ENCODE data around the gene KIRREL2. TPM values are rescaled to one million over a fixed set of nuclear protein-coding genes. Genes with fewer than 3 reads are reported as not detected.

Gene KIRREL2
- under 1 TPM in 2 of 4 donors, not detected in 2; 0.10 to 0.62 TPM for polyA plus RNA-seq
- long read RNA-seq, donor 1, partial matches to known transcripts, result 0 of 1 reads
- long read RNA-seq, donor 1, other reads (novel, unspliced or antisense), result 0 of 1 reads
- long read RNA-seq, donor 2, result 0 reads
- long read RNA-seq, donor 3, result 0 reads
- long read RNA-seq, donor 4, result 0 reads
- long read RNA-seq, donor 5, result 0 reads
- long read RNA-seq, donor 6, result 0 reads
- long read RNA-seq, donor 7, result 0 reads
- long read RNA-seq, donor 8, result 0 reads
- long read RNA-seq, donor 9, result 0 reads
- long read RNA-seq, donor 10, result 0 reads

- Histone ChIP-seq H3K36me3 (ENCODE audit: control insufficient read depth in 3 of 3, insufficient read depth in 2 of 3, low read depth in 1 of 3, low read length in 3 of 3) (no peaks in the 10 kb centered on the region), H3K4me1 (ENCODE audit: control insufficient read depth in 3 of 3, insufficient read depth in 2 of 3, low read depth in 1 of 3, low read length in 2 of 3) (peaks cover 0 to 9% (median 4%) of the 10 kb centered on the region in 3 donors), H3K27me3 (ENCODE audit: control insufficient read depth in 3 of 3, insufficient read depth in 3 of 3, low read length in 3 of 3) (peaks cover 3 to 77% (median 28%) of the 10 kb centered on the region in 3 donors), H3K9me3 (ENCODE audit: control insufficient read depth in 2 of 2, insufficient read depth in 1 of 2, low read depth in 1 of 2, low read length in 1 of 2) (peaks cover 0 to 5% of the 10 kb centered on the region in 2 donors), H3K4me3 (ENCODE audit: low read depth in 1 of 3, low read length in 3 of 3) (peak within 1 kb of the TSS in 2 of 3 donors; percentile 21 to 35), H3K27ac (ENCODE audit: low read depth in 1 of 3, low read length in 2 of 3) (no peak within 1 kb of the TSS)
- WGBS, 3 donors, result 1 to 4% (median 2%) methylated on average over 37 to 42 of the region's 42 CpGs
- FAIRE-seq (no peak), DNase-seq (peak in 1 of 2 donors; percentile 53)
These were observed at the start of gene KIRREL2 for GRCh38 chr19:35856546-35857149. KIRREL2 (plus strand) TSS chr19:35856911; CDS start chr19:35857120, 209 bp downstream.

- Histone ChIP-seq H3K36me3 (ENCODE audit: control insufficient read depth in 3 of 3, insufficient read depth in 2 of 3, low read depth in 1 of 3, low read length in 3 of 3) (no peaks in the 10 kb centered on the region), H3K9me3 (ENCODE audit: control insufficient read depth in 2 of 2, insufficient read depth in 1 of 2, low read depth in 1 of 2, low read length in 1 of 2) (no peaks in the 10 kb centered on the region), H3K4me3 (ENCODE audit: low read depth in 1 of 3, low read length in 3 of 3) (no peak overlapping the region), H3K27me3 (ENCODE audit: control insufficient read depth in 3 of 3, insufficient read depth in 3 of 3, low read length in 3 of 3) (no peaks in the 10 kb centered on the region), H3K27ac (ENCODE audit: low read depth in 1 of 3, low read length in 2 of 3) (no peak overlapping the region), H3K4me1 (ENCODE audit: control insufficient read depth in 3 of 3, insufficient read depth in 2 of 3, low read depth in 1 of 3, low read length in 2 of 3) (peaks cover 0 to 10% (median 0%) of the 10 kb centered on the region in 3 donors)
- DNase-seq, result no peak
- FAIRE-seq, result no peak
- WGBS, 3 donors, result 91 to 94% (median 92%) methylated on average over 5 of the region's 5 CpGs
These were observed 49.1 kb upstream of the KIRREL2 start for GRCh38 chr19:35807633-35808032.

- H3K9me3 ChIP-seq (ENCODE audit: control insufficient read depth in 2 of 2, insufficient read depth in 1 of 2, low read depth in 1 of 2, low read length in 1 of 2), result no peaks in the 10 kb centered on the region
- FAIRE-seq (no peak), DNase-seq (no peak)
- no peaks in the 10 kb centered on the region for H3K27me3 ChIP-seq (ENCODE audit: control insufficient read depth in 3 of 3, insufficient read depth in 3 of 3, low read length in 3 of 3)
- H3K27ac ChIP-seq (ENCODE audit: low read depth in 1 of 3, low read length in 2 of 3), result no peak overlapping the region
- no peak overlapping the region for H3K4me3 ChIP-seq (ENCODE audit: low read depth in 1 of 3, low read length in 3 of 3)
- H3K36me3 ChIP-seq (ENCODE audit: control insufficient read depth in 3 of 3, insufficient read depth in 2 of 3, low read depth in 1 of 3, low read length in 3 of 3), result no peaks in the 10 kb centered on the region
- 49 to 69% (median 68%) methylated on average over 17 to 18 of the region's 18 CpGs for whole genome bisulfite sequencing, 3 donors
- peaks cover 0 to 10% (median 0%) of the 10 kb centered on the region in 3 donors for H3K4me1 ChIP-seq (ENCODE audit: control insufficient read depth in 3 of 3, insufficient read depth in 2 of 3, low read depth in 1 of 3, low read length in 2 of 3)
These were observed 45.1 kb upstream of the KIRREL2 start for GRCh38 chr19:35811317-35812219.

- FAIRE-seq, result no peak
- Histone ChIP-seq H3K4me1 (ENCODE audit: control insufficient read depth in 3 of 3, insufficient read depth in 2 of 3, low read depth in 1 of 3, low read length in 2 of 3) (peaks cover 0 to 10% (median 0%) of the 10 kb centered on the region in 3 donors), H3K36me3 (ENCODE audit: control insufficient read depth in 3 of 3, insufficient read depth in 2 of 3, low read depth in 1 of 3, low read length in 3 of 3) (no peaks in the 10 kb centered on the region), H3K27me3 (ENCODE audit: control insufficient read depth in 3 of 3, insufficient read depth in 3 of 3, low read length in 3 of 3) (no peaks in the 10 kb centered on the region), H3K27ac (ENCODE audit: low read depth in 1 of 3, low read length in 2 of 3) (no peak within 1 kb of the TSS), H3K4me3 (ENCODE audit: low read depth in 1 of 3, low read length in 3 of 3) (no peak within 1 kb of the TSS), H3K9me3 (ENCODE audit: control insufficient read depth in 2 of 2, insufficient read depth in 1 of 2, low read depth in 1 of 2, low read length in 1 of 2) (no peaks in the 10 kb centered on the region)
- WGBS, 3 donors, result 48 to 68% (median 54%) methylated on average over 26 of the region's 26 CpGs
- DNase-seq, result peak; percentile 25 to 58
These were observed 44.3 kb upstream of the KIRREL2 start, which contains the start of gene PRODH2 for GRCh38 chr19:35812220-35813042. PRODH2 (minus strand) TSS chr19:35812845; CDS start chr19:35812805, 40 bp downstream.

- 45 to 71% (median 64%) methylated on average over 11 of the region's 11 CpGs for WGBS, 3 donors
- no peaks in the 10 kb centered on the region for H3K36me3 ChIP-seq (ENCODE audit: control insufficient read depth in 3 of 3, insufficient read depth in 2 of 3, low read depth in 1 of 3, low read length in 3 of 3)
- H3K9me3 ChIP-seq (ENCODE audit: control insufficient read depth in 2 of 2, insufficient read depth in 1 of 2, low read depth in 1 of 2, low read length in 1 of 2), result no peaks in the 10 kb centered on the region
- H3K27me3 ChIP-seq (ENCODE audit: control insufficient read depth in 3 of 3, insufficient read depth in 3 of 3, low read length in 3 of 3), result peaks cover 0 to 2% (median 2%) of the 10 kb centered on the region in 3 donors
- H3K4me3 ChIP-seq (ENCODE audit: low read depth in 1 of 3, low read length in 3 of 3), result no peak overlapping the region
- peaks cover 0 to 10% (median 0%) of the 10 kb centered on the region in 3 donors for H3K4me1 ChIP-seq (ENCODE audit: control insufficient read depth in 3 of 3, insufficient read depth in 2 of 3, low read depth in 1 of 3, low read length in 2 of 3)
- DNase-seq, result no peak
- H3K27ac ChIP-seq (ENCODE audit: low read depth in 1 of 3, low read length in 2 of 3), result no peak overlapping the region
- FAIRE-seq, result no peak
These were observed 43.4 kb upstream of the KIRREL2 start for GRCh38 chr19:35813043-35813890.

GRCh38 chr19:35816262-35816661, 40.4 kb upstream of the KIRREL2 start:
- WGBS, 3 donors, result 31 to 39% (median 32%) methylated on average over 6 of the region's 6 CpGs
- H3K4me1 ChIP-seq (ENCODE audit: control insufficient read depth in 3 of 3, insufficient read depth in 2 of 3, low read depth in 1 of 3, low read length in 2 of 3), result peaks cover 0 to 10% (median 0%) of the 10 kb centered on the region in 3 donors
- H3K27me3 ChIP-seq (ENCODE audit: control insufficient read depth in 3 of 3, insufficient read depth in 3 of 3, low read length in 3 of 3), result peaks cover 0 to 4% (median 3%) of the 10 kb centered on the region in 3 donors
- no peak overlapping the region for H3K27ac ChIP-seq (ENCODE audit: low read depth in 1 of 3, low read length in 2 of 3)
- no peak overlapping the region for H3K4me3 ChIP-seq (ENCODE audit: low read depth in 1 of 3, low read length in 3 of 3)
- DNase-seq (no peak), FAIRE-seq (no peak)
- no peaks in the 10 kb centered on the region for H3K9me3 ChIP-seq (ENCODE audit: control insufficient read depth in 2 of 2, insufficient read depth in 1 of 2, low read depth in 1 of 2, low read length in 1 of 2)
- no peaks in the 10 kb centered on the region for H3K36me3 ChIP-seq (ENCODE audit: control insufficient read depth in 3 of 3, insufficient read depth in 2 of 3, low read depth in 1 of 3, low read length in 3 of 3)

- FAIRE-seq (no peak), DNase-seq (no peak)
- Histone ChIP-seq H3K4me1 (ENCODE audit: control insufficient read depth in 3 of 3, insufficient read depth in 2 of 3, low read depth in 1 of 3, low read length in 2 of 3) (peaks cover 0 to 9% (median 0%) of the 10 kb centered on the region in 3 donors), H3K36me3 (ENCODE audit: control insufficient read depth in 3 of 3, insufficient read depth in 2 of 3, low read depth in 1 of 3, low read length in 3 of 3) (no peaks in the 10 kb centered on the region), H3K9me3 (ENCODE audit: control insufficient read depth in 2 of 2, insufficient read depth in 1 of 2, low read depth in 1 of 2, low read length in 1 of 2) (no peaks in the 10 kb centered on the region), H3K27me3 (ENCODE audit: control insufficient read depth in 3 of 3, insufficient read depth in 3 of 3, low read length in 3 of 3) (peaks cover 0 to 4% (median 3%) of the 10 kb centered on the region in 3 donors), H3K4me3 (ENCODE audit: low read depth in 1 of 3, low read length in 3 of 3) (no peak overlapping the region), H3K27ac (ENCODE audit: low read depth in 1 of 3, low read length in 2 of 3) (no peak overlapping the region)
- WGBS, 3 donors, result 72 to 85% (median 84%) methylated on average over 8 to 9 of the region's 9 CpGs
These were observed 39.9 kb upstream of the KIRREL2 start for GRCh38 chr19:35816846-35817245.

Data from small intestine (tissue), 16 donors.